ENCODE data around the gene SIGLEC12. TPM values are rescaled to one million over a fixed set of nuclear protein-coding genes. Genes with fewer than 3 reads are reported as not detected.

SIGLEC12 gene
- total RNA-seq, 6 experiments from 2014 or later, result not detected

DNA sequence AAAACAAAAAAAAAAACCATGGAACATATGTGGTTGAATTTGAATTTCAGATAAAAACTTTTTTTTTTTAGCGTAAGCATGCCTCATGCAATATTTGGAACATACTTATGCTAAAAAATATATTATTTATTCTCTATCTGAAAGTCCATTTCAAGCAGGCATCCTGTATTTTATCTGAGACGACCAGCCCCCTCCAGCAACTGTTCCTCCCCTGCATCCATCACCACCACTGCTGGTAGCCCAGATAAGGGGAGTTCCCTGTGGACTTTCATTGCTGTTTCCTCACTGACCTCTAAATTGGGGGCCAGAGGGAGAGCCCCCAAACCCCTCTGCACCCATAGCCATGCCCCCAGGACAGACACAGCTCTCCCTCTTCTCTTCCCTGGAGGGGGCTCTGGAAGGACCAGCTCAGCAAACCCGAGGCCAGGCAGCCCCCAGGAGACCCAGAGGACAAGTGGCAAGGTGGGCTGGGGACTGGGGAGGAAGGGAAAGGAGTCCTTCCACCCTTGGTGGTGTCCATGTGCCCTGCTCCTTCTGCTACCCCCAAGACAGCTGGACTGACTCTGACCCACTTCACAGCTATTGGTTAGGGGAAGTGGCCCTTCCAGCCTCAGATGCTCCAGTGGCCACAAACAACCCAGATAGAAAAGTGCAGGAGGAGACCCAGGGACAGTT, 6.6 kb upstream of the SIGLEC12 start:
- no peak for DNase-seq
- Mint-ChIP-seq H3K9me3 (peaks cover 16% of the 10 kb centered on the region), H3K4me1 (ENCODE audit: low read depth) (no peaks in the 10 kb centered on the region), H3K4me3 (no peak overlapping the region), H3K27me3 (ENCODE audit: insufficient read depth) (peaks cover 1% of the 10 kb centered on the region), H3K27ac (no peak overlapping the region), H3K36me3 (ENCODE audit: low read depth) (no peaks in the 10 kb centered on the region)
- TF ChIP-seq, protein P1, sequence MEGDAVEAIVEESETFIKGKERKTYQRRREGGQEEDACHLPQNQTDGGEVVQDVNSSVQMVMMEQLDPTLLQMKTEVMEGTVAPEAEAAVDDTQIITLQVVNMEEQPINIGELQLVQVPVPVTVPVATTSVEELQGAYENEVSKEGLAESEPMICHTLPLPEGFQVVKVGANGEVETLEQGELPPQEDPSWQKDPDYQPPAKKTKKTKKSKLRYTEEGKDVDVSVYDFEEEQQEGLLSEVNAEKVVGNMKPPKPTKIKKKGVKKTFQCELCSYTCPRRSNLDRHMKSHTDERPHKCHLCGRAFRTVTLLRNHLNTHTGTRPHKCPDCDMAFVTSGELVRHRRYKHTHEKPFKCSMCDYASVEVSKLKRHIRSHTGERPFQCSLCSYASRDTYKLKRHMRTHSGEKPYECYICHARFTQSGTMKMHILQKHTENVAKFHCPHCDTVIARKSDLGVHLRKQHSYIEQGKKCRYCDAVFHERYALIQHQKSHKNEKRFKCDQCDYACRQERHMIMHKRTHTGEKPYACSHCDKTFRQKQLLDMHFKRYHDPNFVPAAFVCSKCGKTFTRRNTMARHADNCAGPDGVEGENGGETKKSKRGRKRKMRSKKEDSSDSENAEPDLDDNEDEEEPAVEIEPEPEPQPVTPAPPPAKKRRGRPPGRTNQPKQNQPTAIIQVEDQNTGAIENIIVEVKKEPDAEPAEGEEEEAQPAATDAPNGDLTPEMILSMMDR (IDR thresholded peaks at IDR 0.05), result no peak

DNA sequence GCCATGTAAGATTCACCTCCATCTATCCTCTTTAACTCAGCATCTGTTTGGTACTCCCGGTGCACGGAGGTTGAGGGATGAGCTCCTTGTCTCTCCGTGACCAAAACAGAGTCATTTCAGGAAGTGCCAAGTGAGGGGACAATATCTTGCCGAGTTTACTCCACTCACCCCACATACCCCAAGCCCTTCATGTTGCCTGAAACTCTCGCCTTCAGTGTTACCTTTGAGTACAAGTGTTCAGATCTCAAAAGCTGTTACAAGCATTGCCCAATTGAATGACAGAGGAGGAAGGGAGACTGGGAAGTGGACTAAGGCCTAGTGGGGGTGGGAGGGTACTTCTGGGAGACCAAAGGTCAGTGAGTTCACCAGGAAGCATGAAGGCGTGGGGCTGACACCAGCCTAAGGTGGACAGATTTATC, 6.0 kb upstream of the SIGLEC12 start:
- H3K36me3 Mint-ChIP-seq (ENCODE audit: low read depth), result no peaks in the 10 kb centered on the region
- no peaks in the 10 kb centered on the region for H3K4me1 Mint-ChIP-seq (ENCODE audit: low read depth)
- no peak overlapping the region for H3K27ac Mint-ChIP-seq
- peaks cover 1% of the 10 kb centered on the region for H3K27me3 Mint-ChIP-seq (ENCODE audit: insufficient read depth)
- no peak overlapping the region for H3K4me3 Mint-ChIP-seq
- TF ChIP-seq, protein P1 (IDR thresholded peaks at IDR 0.05), result no peak
- peaks cover 16% of the 10 kb centered on the region for H3K9me3 Mint-ChIP-seq
- no peak for DNase-seq

DNA sequence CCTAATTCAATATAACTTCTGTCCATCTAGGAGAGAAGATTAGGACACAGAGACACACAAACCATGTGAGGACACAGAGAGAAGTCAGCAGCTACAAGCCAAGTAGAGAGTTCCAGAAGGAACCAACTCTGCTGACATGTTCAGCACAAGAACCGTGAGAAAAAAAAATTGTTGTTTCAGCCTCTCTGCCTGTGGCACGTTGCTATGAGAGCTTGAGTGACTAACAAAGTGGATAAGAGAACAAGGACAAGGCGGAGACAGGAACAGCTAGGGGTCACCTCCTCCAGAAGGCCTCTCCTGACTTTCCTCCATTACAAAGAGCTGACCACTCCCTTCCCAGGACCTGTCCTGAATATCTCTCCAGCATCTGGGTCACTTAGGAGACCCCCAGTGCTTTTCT, 5.6 kb upstream of the SIGLEC12 start:
- H3K36me3 Mint-ChIP-seq (ENCODE audit: low read depth), result no peaks in the 10 kb centered on the region
- peaks cover 1% of the 10 kb centered on the region for H3K27me3 Mint-ChIP-seq (ENCODE audit: insufficient read depth)
- peaks cover 16% of the 10 kb centered on the region for H3K9me3 Mint-ChIP-seq
- no peaks in the 10 kb centered on the region for H3K4me1 Mint-ChIP-seq (ENCODE audit: low read depth)
- H3K4me3 Mint-ChIP-seq, result no peak overlapping the region
- no peak for DNase-seq
- no peak overlapping the region for H3K27ac Mint-ChIP-seq
- TF ChIP-seq, protein P1 (IDR thresholded peaks at IDR 0.05), result no peak

DNA sequence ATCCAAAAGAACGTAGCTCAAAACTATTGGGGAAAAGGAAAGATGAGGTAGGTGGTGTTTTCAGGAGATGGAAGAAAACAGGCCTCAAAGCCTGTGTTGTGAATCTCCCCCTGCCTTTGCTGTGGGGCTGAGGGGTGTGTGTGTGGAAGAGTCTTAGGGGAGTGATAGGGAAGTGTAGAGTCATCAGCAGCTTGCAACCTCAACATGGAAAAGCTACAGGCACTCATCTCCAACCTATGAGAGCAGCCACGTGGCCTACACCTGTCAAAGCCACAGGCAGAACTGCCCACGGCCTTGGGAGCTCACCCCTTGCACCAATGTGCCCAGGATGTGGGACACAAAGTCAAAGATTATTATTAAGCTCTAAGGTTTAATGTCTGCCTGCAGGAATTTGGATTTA, 4.3 kb upstream of the SIGLEC12 start:
- Mint-ChIP-seq H3K27me3 (ENCODE audit: insufficient read depth) (peaks cover 1% of the 10 kb centered on the region), H3K27ac (no peak overlapping the region), H3K9me3 (peaks cover 25% of the 10 kb centered on the region), H3K4me3 (no peak overlapping the region), H3K36me3 (ENCODE audit: low read depth) (no peaks in the 10 kb centered on the region), H3K4me1 (ENCODE audit: low read depth) (no peaks in the 10 kb centered on the region)
- no peak for DNase-seq
- TF ChIP-seq, protein P1 (IDR thresholded peaks at IDR 0.05), result no peak

DNA sequence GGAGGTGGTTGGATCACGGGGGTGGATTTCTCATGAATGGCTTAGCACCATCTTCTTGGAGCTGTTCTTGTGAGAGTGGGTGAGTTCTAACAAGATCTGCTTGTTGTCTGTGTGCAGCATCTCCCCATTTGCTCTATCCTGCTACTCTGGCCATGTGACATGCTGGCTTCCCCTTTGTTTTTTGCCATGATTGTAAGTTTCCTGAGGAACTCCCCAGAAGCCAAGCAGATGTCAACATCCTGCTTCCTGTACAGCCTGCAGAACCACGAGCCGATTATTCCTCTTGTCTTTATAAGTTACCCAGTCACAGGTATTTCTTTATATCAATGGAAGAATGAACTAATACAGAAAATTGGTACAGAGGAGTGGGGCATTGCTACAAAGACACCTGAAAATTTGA, 2.3 kb upstream of the SIGLEC12 start:
- Mint-ChIP-seq H3K9me3 (peaks cover 31% of the 10 kb centered on the region), H3K4me3 (no peak overlapping the region), H3K36me3 (ENCODE audit: low read depth) (no peaks in the 10 kb centered on the region), H3K4me1 (ENCODE audit: low read depth) (no peaks in the 10 kb centered on the region), H3K27ac (no peak overlapping the region), H3K27me3 (ENCODE audit: insufficient read depth) (peaks cover 3% of the 10 kb centered on the region)
- TF ChIP-seq, protein P1 (IDR thresholded peaks at IDR 0.05), result no peak
- DNase-seq, result no peak

All from HFFc6 (cell line).